ENCODE results near the gene C11orf71. TPM values are rescaled to one million over a fixed set of nuclear protein-coding genes. Genes with fewer than 3 reads are reported as not detected.
A peak's percentile ranks its signal among the peaks of the same experiment; 100 is the strongest.

C11orf71 gene
- total RNA-seq, 1 experiment from 2014 or later = 5.6 TPM

- Mint-ChIP-seq H3K27ac (ENCODE audit: low read depth, unreplicated experiment) (no peak overlapping the region), H3K4me1 (ENCODE audit: insufficient read depth, unreplicated experiment) (peaks cover 18% of the 10 kb centered on the region), H3K36me3 (ENCODE audit: insufficient read depth, unreplicated experiment) (peaks cover 6% of the 10 kb centered on the region), H3K9me3 (ENCODE audit: unreplicated experiment) (no peaks in the 10 kb centered on the region), H3K4me3 (ENCODE audit: unreplicated experiment) (no peak overlapping the region), H3K27me3 (ENCODE audit: insufficient read depth, unreplicated experiment) (no peaks in the 10 kb centered on the region)
- intact Hi-C loops (cut with micrococcal nuclease) = no loop called here
- TF ChIP-seq CTCF (IDR thresholded peaks at IDR 0.05; ENCODE audit: unreplicated experiment) = no peak
- no TSS peak for BruUV-seq (replicated peaks)
- ChIA-PET CTCF (interaction anchor here (0.8 to 1.5 kb wide), 2 partner anchors 49 to 57 kb away, joined by 3 read pairs; no protein-coding TSS in a partner anchor), POLR2A (interaction anchor here (1.3 to 3.8 kb wide), 6 partner anchors 11 to 101 kb away, joined by 3 to 50 read pairs (median 7); partner anchors contain the start of genes NNMT and REXO2)
- peak; percentile 23 for DNase-seq (ENCODE audit: unreplicated experiment)
Measured at GRCh38 chr11:114397349-114397982, 2.8 kb downstream of the C11orf71 start.

- Mint-ChIP-seq H3K36me3 (ENCODE audit: insufficient read depth, unreplicated experiment) (peaks cover 6% of the 10 kb centered on the region), H3K27ac (ENCODE audit: low read depth, unreplicated experiment) (no peak overlapping the region), H3K4me1 (ENCODE audit: insufficient read depth, unreplicated experiment) (peaks cover 15% of the 10 kb centered on the region), H3K27me3 (ENCODE audit: insufficient read depth, unreplicated experiment) (no peaks in the 10 kb centered on the region), H3K4me3 (ENCODE audit: unreplicated experiment) (no peak overlapping the region), H3K9me3 (ENCODE audit: unreplicated experiment) (no peaks in the 10 kb centered on the region)
- TF ChIP-seq CTCF (IDR thresholded peaks at IDR 0.05; ENCODE audit: unreplicated experiment) = no peak
- intact Hi-C loops (cut with micrococcal nuclease) = no loop called here
- ChIA-PET POLR2A (interaction anchor here (1.3 to 1.7 kb wide), 2 partner anchors 49 to 101 kb away, joined by 3 to 4 read pairs; partner anchors contain the start of gene NNMT), CTCF (interaction anchor here (0.7 kb wide), 1 partner anchor 47 kb away, joined by 3 read pairs; no protein-coding TSS in a partner anchor)
- BruUV-seq (replicated peaks) = no TSS peak
- DNase-seq (ENCODE audit: unreplicated experiment) = no peak
Measured at GRCh38 chr11:114396916-114397315, 3.4 kb downstream of the C11orf71 start.

GRCh38 chr11:114395736-114396135 is 4.6 kb downstream of the C11orf71 start:
- DNase-seq (ENCODE audit: unreplicated experiment) = peak; percentile 46
- H3K9me3 Mint-ChIP-seq (ENCODE audit: unreplicated experiment) = no peaks in the 10 kb centered on the region
- POLR2A ChIA-PET = interaction anchor here (0.7 to 0.9 kb wide), 3 partner anchors 10 to 58 kb away, joined by 3 to 4 read pairs (median 3); no protein-coding TSS in a partner anchor
- no peak overlapping the region for H3K27ac Mint-ChIP-seq (ENCODE audit: low read depth, unreplicated experiment)
- no TSS peak for BruUV-seq (replicated peaks)
- TF ChIP-seq CTCF (IDR thresholded peaks at IDR 0.05; ENCODE audit: unreplicated experiment) = peak; percentile 32
- CTCF ChIA-PET = interaction anchor here (0.6 to 1.4 kb wide), 8 partner anchors 10 to 187 kb away, joined by 3 to 7 read pairs (median 4); no protein-coding TSS in a partner anchor
- intact Hi-C loops (cut with micrococcal nuclease) = no loop called here
- peaks cover 6% of the 10 kb centered on the region for H3K36me3 Mint-ChIP-seq (ENCODE audit: insufficient read depth, unreplicated experiment)
- H3K4me3 Mint-ChIP-seq (ENCODE audit: unreplicated experiment) = no peak overlapping the region
- peaks cover 13% of the 10 kb centered on the region for H3K4me1 Mint-ChIP-seq (ENCODE audit: insufficient read depth, unreplicated experiment)
- no peaks in the 10 kb centered on the region for H3K27me3 Mint-ChIP-seq (ENCODE audit: insufficient read depth, unreplicated experiment)

GRCh38 chr11:114392735-114393667 is 7.3 kb downstream of the C11orf71 start:
- DNase-seq (ENCODE audit: unreplicated experiment) = no peak
- intact Hi-C loops (cut with micrococcal nuclease) = no loop called here
- Mint-ChIP-seq H3K27ac (ENCODE audit: low read depth, unreplicated experiment) (no peak overlapping the region), H3K4me3 (ENCODE audit: unreplicated experiment) (no peak overlapping the region), H3K9me3 (ENCODE audit: unreplicated experiment) (no peaks in the 10 kb centered on the region), H3K4me1 (ENCODE audit: insufficient read depth, unreplicated experiment) (no peaks in the 10 kb centered on the region), H3K36me3 (ENCODE audit: insufficient read depth, unreplicated experiment) (peaks cover 6% of the 10 kb centered on the region), H3K27me3 (ENCODE audit: insufficient read depth, unreplicated experiment) (no peaks in the 10 kb centered on the region)
- BruUV-seq (replicated peaks) = no TSS peak
- ChIA-PET POLR2A (interaction anchor here (1.2 to 1.6 kb wide), 2 partner anchors 20 to 24 kb away, joined by 3 to 5 read pairs; no protein-coding TSS in a partner anchor), CTCF (interaction anchor here (0.6 to 0.8 kb wide), 2 partner anchors 59 to 112 kb away, joined by 3 read pairs; no protein-coding TSS in a partner anchor)
- no peak for TF ChIP-seq CTCF (IDR thresholded peaks at IDR 0.05; ENCODE audit: unreplicated experiment)

All from MCF 10A (cell line).